SK-N-SH (cell line): ENCODE data around the gene FFAR4.

Experiments used
- CTCF ChIP-seq: fragments of 200-600 bp; sonication (generic); IDR thresholded peaks from 2 replicates; pipeline ENCODE4 v1.6.1; 2017; ENCODE audit warnings: antibody characterized with exemption, mild to moderate bottlenecking, moderate library complexity
- ELF1 ChIP-seq: IDR thresholded peaks from 2 replicates; pipeline ENCODE4 v1.4.0; 2012
- EP300 ChIP-seq, 2 experiments: IDR thresholded peaks; 2 replicates each; pipeline versions ENCODE4 v1.4.0 to v1.6.1; 2012; ENCODE audit warnings: borderline replicate concordance in 1 of 2, low read depth in 1 of 2, low read length in 1 of 2
- EZH2phosphoT487 ChIP-seq: fragments of 200-600 bp; sonication (generic); IDR thresholded peaks from 2 replicates; pipeline ENCODE4 v1.6.1; 2017; ENCODE audit warnings: low read depth, mixed run types, mild to moderate bottlenecking, antibody characterized with exemption, moderate library complexity, borderline replicate concordance
- MXI1 ChIP-seq: IDR thresholded peaks from 2 replicates; pipeline ENCODE4 v1.6.1; 2012; ENCODE audit warnings: mild to moderate bottlenecking, low read depth, low read length, improper control_type of control experiment
- NFIC ChIP-seq: IDR thresholded peaks from 2 replicates; pipeline ENCODE4 v1.4.0; 2012; ENCODE audit warnings: borderline replicate concordance
- POLR2AphosphoS5 ChIP-seq: IDR thresholded peaks from 2 replicates; pipeline ENCODE4 v1.6.1; 2012; ENCODE audit warnings: low read depth, low read length
- RAD21 ChIP-seq: IDR thresholded peaks from 2 replicates; pipeline ENCODE4 v1.6.1; 2012; ENCODE audit warnings: mild to moderate bottlenecking, low read length
- RFX5 ChIP-seq: IDR thresholded peaks from 2 replicates; pipeline ENCODE4 v1.6.1; 2012; ENCODE audit warnings: mild to moderate bottlenecking, improper control_type of control experiment, low read length
- SIN3A ChIP-seq: IDR thresholded peaks from 2 replicates; pipeline ENCODE4 v1.6.1; 2012; ENCODE audit warnings: low read depth, mild to moderate bottlenecking, low read length, moderate library complexity, borderline replicate concordance
- YY1 ChIP-seq: IDR thresholded peaks from 2 replicates; pipeline ENCODE4 v1.4.0; 2012; ENCODE audit warnings: low read depth, mild to moderate bottlenecking
- ZBTB33 ChIP-seq: IDR thresholded peaks from 2 replicates; pipeline ENCODE4 v1.4.0; 2012; ENCODE audit warnings: low read depth, borderline replicate concordance

- TF ChIP-seq CTCF: no peak
- no peak for TF ChIP-seq SIN3A
- no peak for TF ChIP-seq EZH2phosphoT487
- no peak for TF ChIP-seq MXI1
- no peak for TF ChIP-seq EP300 (IDR thresholded peaks at IDR 0.05; ENCODE audit: borderline replicate concordance in 1 of 2, low read depth in 1 of 2, low read length in 1 of 2)
- TF ChIP-seq RFX5: no peak
- no peak for TF ChIP-seq YY1
- no peak for TF ChIP-seq POLR2AphosphoS5
- no peak for TF ChIP-seq NFIC
- TF ChIP-seq ZBTB33: no peak
- TF ChIP-seq RAD21: no peak
- TF ChIP-seq ELF1: no peak
Measured at GRCh38 chr10:93589648-93590562, 23.4 kb downstream of the FFAR4 start.
